ENCODE measurements around the gene PGLYRP4.

The PGLYRP4 gene

GRCh38 chr1:153390938-153391710 lies 42.5 kb upstream of the PGLYRP4 start, which contains the start of gene S100A8:
Gene S100A8, minus strand, starts transcription at chr1:153391073. Its CDS starts 538 bp downstream, at chr1:153390535.
- Histone ChIP-seq H3K4me3 (ENCODE audit: low read depth in 1 of 2, low read length in 2 of 2) (no peak within 1 kb of the TSS), H3K9me3 (ENCODE audit: low read length) (no peaks in the 10 kb centered on the region), H3K27me3 (ENCODE audit: control insufficient read depth in 1 of 2, insufficient read depth in 2 of 2, low read length in 2 of 2) (no peaks in the 10 kb centered on the region), H3K4me1 (ENCODE audit: insufficient read depth, low read length) (no peaks in the 10 kb centered on the region), H3K27ac (ENCODE audit: low read depth, low read length) (no peak within 1 kb of the TSS), H3K9ac (ENCODE audit: low read length) (no peak within 1 kb of the TSS), H3K36me3 (ENCODE audit: insufficient read depth, low read length) (no peaks in the 10 kb centered on the region)

DNA sequence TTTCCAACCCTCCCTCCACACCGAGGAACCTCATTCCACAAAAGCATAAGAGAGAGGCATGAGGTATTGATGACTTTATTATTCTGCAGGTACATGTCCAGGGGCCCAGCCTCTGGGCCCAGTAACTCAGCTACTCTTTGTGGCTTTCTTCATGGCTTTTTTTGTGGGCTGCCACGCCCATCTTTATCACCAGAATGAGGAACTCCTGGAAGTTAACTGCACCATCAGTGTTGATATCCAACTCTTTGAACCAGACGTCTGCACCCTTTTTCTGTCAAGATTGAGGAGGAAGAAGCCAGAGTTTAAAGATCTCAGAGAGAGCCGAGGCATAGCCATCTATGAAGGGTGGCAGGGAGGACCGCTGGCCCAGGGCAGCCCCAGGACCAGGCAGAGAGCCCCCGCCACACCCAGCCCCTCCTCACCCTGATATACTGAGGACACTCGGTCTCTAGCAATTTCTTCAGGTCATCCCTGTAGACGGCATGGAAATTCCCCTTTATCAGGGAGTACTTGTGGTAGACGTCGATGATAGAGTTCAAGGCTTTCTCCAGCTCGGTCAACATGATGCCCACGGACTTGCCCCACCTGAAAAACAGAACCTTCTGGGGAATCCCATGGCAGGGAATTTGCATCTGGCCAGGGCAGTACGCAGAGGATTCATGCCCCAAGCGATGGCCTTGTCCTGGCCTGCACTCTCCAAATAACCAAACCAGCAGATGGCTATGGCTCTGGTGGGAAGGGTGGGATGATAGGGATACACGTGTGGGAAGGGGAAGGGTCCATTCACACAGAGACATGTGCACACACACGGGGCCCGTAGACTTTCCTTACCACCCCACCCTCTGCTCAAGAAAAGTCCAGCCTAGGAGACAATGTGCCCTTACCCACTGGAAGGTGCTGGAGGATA lies 41.6 kb upstream of the PGLYRP4 start:
- no peaks in the 10 kb centered on the region for H3K27me3 ChIP-seq (ENCODE audit: control insufficient read depth in 1 of 2, insufficient read depth in 2 of 2, low read length in 2 of 2)
- H3K9me3 ChIP-seq (ENCODE audit: low read length), result no peaks in the 10 kb centered on the region
- H3K36me3 ChIP-seq (ENCODE audit: insufficient read depth, low read length), result no peaks in the 10 kb centered on the region
- H3K4me3 ChIP-seq (ENCODE audit: low read depth in 1 of 2, low read length in 2 of 2), result no peak overlapping the region
- no peak overlapping the region for H3K9ac ChIP-seq (ENCODE audit: low read length)
- H3K27ac ChIP-seq (ENCODE audit: low read depth, low read length), result no peak overlapping the region
- no peaks in the 10 kb centered on the region for H3K4me1 ChIP-seq (ENCODE audit: insufficient read depth, low read length)

GRCh38 chr1:153389401-153389800 lies 40.8 kb upstream of the PGLYRP4 start:
- no peak overlapping the region for H3K27ac ChIP-seq (ENCODE audit: low read depth, low read length)
- H3K4me3 ChIP-seq (ENCODE audit: low read depth in 1 of 2, low read length in 2 of 2), result no peak overlapping the region
- no peak overlapping the region for H3K9ac ChIP-seq (ENCODE audit: low read length)
- no peaks in the 10 kb centered on the region for H3K27me3 ChIP-seq (ENCODE audit: control insufficient read depth in 1 of 2, insufficient read depth in 2 of 2, low read length in 2 of 2)
- H3K9me3 ChIP-seq (ENCODE audit: low read length), result no peaks in the 10 kb centered on the region
- no peaks in the 10 kb centered on the region for H3K4me1 ChIP-seq (ENCODE audit: insufficient read depth, low read length)
- no peaks in the 10 kb centered on the region for H3K36me3 ChIP-seq (ENCODE audit: insufficient read depth, low read length)

DNA sequence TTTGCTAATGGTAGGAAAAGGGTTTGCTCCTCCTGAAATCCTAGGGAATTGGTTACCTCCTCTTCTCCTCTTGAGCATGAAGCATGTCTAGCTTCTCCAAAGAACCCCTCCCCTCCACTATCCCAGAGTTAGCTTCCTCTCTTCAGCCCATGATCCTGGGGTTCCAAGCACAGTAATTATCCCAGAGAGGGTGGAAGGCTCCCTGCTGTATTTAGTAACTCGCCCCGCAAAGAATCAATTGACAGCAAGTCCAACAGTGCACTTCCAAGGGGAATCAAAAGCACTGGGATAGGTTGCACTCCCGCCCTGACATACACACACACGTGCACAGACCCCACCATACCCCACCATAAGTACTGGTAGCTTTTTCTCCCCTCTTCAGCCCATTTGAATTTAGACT lies 39.1 kb upstream of the PGLYRP4 start:
- Histone ChIP-seq H3K4me3 (ENCODE audit: low read depth in 1 of 2, low read length in 2 of 2) (no peak overlapping the region), H3K27me3 (ENCODE audit: control insufficient read depth in 1 of 2, insufficient read depth in 2 of 2, low read length in 2 of 2) (no peaks in the 10 kb centered on the region), H3K27ac (ENCODE audit: low read depth, low read length) (no peak overlapping the region), H3K9ac (ENCODE audit: low read length) (no peak overlapping the region), H3K36me3 (ENCODE audit: insufficient read depth, low read length) (no peaks in the 10 kb centered on the region), H3K9me3 (ENCODE audit: low read length) (no peaks in the 10 kb centered on the region), H3K4me1 (ENCODE audit: insufficient read depth, low read length) (no peaks in the 10 kb centered on the region)

- H3K27me3 ChIP-seq (ENCODE audit: control insufficient read depth in 1 of 2, insufficient read depth in 2 of 2, low read length in 2 of 2), result no peaks in the 10 kb centered on the region
- H3K9ac ChIP-seq (ENCODE audit: low read length), result no peak overlapping the region
- no peaks in the 10 kb centered on the region for H3K9me3 ChIP-seq (ENCODE audit: low read length)
- H3K27ac ChIP-seq (ENCODE audit: low read depth, low read length), result no peak overlapping the region
- H3K4me3 ChIP-seq (ENCODE audit: low read depth in 1 of 2, low read length in 2 of 2), result no peak overlapping the region
- no peaks in the 10 kb centered on the region for H3K4me1 ChIP-seq (ENCODE audit: insufficient read depth, low read length)
- H3K36me3 ChIP-seq (ENCODE audit: insufficient read depth, low read length), result no peaks in the 10 kb centered on the region
These were observed 38.4 kb upstream of the PGLYRP4 start for GRCh38 chr1:153387001-153387400.

GRCh38 chr1:153386500-153386901 lies 37.9 kb upstream of the PGLYRP4 start:
- Histone ChIP-seq H3K27me3 (ENCODE audit: control insufficient read depth in 1 of 2, insufficient read depth in 2 of 2, low read length in 2 of 2) (no peaks in the 10 kb centered on the region), H3K9ac (ENCODE audit: low read length) (no peak overlapping the region), H3K36me3 (ENCODE audit: insufficient read depth, low read length) (no peaks in the 10 kb centered on the region), H3K27ac (ENCODE audit: low read depth, low read length) (no peak overlapping the region), H3K4me3 (ENCODE audit: low read depth in 1 of 2, low read length in 2 of 2) (no peak overlapping the region), H3K4me1 (ENCODE audit: insufficient read depth, low read length) (no peaks in the 10 kb centered on the region), H3K9me3 (ENCODE audit: low read length) (no peaks in the 10 kb centered on the region)

DNA sequence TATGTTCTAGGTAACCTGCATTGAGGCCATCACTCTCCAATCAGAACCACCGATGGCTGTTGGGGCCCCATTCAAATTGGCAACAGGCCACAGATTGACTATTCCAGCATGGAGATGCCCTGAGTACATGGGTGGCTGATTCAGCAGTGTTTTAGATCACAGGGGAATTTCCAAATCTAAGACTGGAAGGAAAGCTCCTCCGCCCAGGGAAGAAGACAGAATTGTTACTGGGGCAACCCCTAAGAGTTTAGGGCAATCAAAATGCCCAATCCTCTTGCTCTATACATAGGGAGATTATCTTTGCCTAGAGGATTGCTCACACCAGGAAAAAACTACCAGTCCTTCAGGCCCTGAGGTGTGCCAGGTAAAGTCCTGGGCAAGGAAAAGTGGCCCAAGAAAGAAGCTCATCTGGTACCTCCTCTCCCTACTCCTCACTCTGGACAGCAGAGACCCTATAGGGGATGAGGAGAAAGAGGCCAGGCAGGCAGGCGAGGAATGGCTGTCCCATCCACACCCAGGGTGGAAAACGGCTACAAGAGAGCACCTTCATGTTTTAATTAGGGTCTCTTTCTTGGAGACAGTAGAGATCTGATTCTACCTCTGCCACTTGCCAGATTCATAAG lies 36.4 kb upstream of the PGLYRP4 start:
- Histone ChIP-seq H3K27ac (ENCODE audit: low read depth, low read length) (no peak overlapping the region), H3K4me1 (ENCODE audit: insufficient read depth, low read length) (no peaks in the 10 kb centered on the region), H3K9me3 (ENCODE audit: low read length) (no peaks in the 10 kb centered on the region), H3K9ac (ENCODE audit: low read length) (no peak overlapping the region), H3K27me3 (ENCODE audit: control insufficient read depth in 1 of 2, insufficient read depth in 2 of 2, low read length in 2 of 2) (no peaks in the 10 kb centered on the region), H3K4me3 (ENCODE audit: low read depth in 1 of 2, low read length in 2 of 2) (no peak overlapping the region), H3K36me3 (ENCODE audit: insufficient read depth, low read length) (no peaks in the 10 kb centered on the region)

DNA sequence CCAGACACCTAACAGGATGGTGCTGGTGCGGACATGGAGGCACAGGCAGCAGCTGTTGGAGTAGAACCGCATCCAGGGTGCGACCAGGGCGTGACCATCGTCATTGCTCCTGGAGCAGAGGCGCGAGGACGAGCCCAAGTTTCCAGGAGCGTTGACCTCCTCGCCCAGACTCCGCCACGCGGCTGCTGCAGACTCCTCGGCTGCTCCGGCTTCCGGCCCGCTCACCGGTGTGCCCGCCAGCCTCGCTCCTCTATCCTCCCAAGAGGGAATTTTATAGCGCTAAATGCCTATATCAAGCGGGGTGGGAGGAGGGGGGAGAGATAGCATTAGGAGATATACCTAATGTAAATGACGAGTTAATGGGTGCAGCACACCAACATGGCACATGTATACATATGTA lies 32.1 kb upstream of the PGLYRP4 start:
- Histone ChIP-seq H3K9ac (ENCODE audit: low read length) (no peak overlapping the region), H3K27me3 (ENCODE audit: control insufficient read depth in 1 of 2, insufficient read depth in 2 of 2, low read length in 2 of 2) (no peaks in the 10 kb centered on the region), H3K4me3 (ENCODE audit: low read depth in 1 of 2, low read length in 2 of 2) (no peak overlapping the region), H3K27ac (ENCODE audit: low read depth, low read length) (no peak overlapping the region), H3K4me1 (ENCODE audit: insufficient read depth, low read length) (no peaks in the 10 kb centered on the region), H3K9me3 (ENCODE audit: low read length) (no peaks in the 10 kb centered on the region), H3K36me3 (ENCODE audit: insufficient read depth, low read length) (no peaks in the 10 kb centered on the region)

DNA sequence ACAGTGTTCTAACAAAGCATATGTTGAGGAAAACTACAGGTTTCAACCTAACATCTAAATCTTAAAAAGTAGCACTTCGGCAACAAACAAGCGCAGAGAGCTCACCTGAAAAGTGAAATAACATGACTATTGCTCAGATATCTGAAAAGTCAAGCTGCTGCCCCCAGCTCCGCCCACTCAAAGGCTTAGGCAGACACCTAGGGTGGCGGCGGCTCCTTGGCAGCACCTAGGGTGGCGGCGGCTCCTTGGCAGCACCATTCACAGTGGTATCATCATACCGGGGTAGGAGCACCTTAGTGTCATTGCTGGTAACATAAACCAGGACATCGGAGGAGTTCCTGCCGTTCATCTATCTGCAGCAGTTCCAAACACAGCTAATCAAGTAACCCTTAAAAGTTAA lies 30.9 kb upstream of the PGLYRP4 start:
- Histone ChIP-seq H3K36me3 (ENCODE audit: insufficient read depth, low read length) (no peaks in the 10 kb centered on the region), H3K4me3 (ENCODE audit: low read depth in 1 of 2, low read length in 2 of 2) (no peak overlapping the region), H3K27me3 (ENCODE audit: control insufficient read depth in 1 of 2, insufficient read depth in 2 of 2, low read length in 2 of 2) (no peaks in the 10 kb centered on the region), H3K4me1 (ENCODE audit: insufficient read depth, low read length) (no peaks in the 10 kb centered on the region), H3K9ac (ENCODE audit: low read length) (no peak overlapping the region), H3K9me3 (ENCODE audit: low read length) (no peaks in the 10 kb centered on the region), H3K27ac (ENCODE audit: low read depth, low read length) (no peak overlapping the region)

DNA sequence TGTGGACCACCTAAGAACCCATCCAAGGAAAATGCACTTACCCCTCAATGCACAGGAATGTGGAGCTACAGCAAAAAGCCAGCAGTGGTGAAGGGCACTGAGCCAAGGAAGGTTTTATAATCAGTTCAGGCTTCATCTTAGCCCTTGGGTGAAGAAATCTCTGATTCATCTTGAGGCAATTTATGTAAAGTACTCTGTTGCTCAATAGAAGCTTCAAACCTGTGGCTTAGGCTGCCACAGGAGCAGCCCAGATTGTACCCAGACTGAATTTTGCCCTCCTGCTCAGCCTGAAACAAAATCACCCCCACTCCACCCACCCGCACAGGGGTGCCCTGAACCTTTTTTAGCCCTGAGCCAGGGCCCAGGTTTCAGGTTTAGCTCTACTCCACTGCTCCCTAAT lies 26.9 kb upstream of the PGLYRP4 start, which contains the start of gene S100A12:
TSS of gene S100A12 (minus strand) at position 111 of the 400 bp plus-strand sequence. CDS start 1,029 bp downstream, outside the sequence.
- Histone ChIP-seq H3K36me3 (ENCODE audit: insufficient read depth, low read length) (no peaks in the 10 kb centered on the region), H3K9me3 (ENCODE audit: low read length) (no peaks in the 10 kb centered on the region), H3K27me3 (ENCODE audit: control insufficient read depth in 1 of 2, insufficient read depth in 2 of 2, low read length in 2 of 2) (no peaks in the 10 kb centered on the region), H3K4me3 (ENCODE audit: low read depth in 1 of 2, low read length in 2 of 2) (no peak within 1 kb of the TSS), H3K9ac (ENCODE audit: low read length) (no peak within 1 kb of the TSS), H3K4me1 (ENCODE audit: insufficient read depth, low read length) (no peaks in the 10 kb centered on the region), H3K27ac (ENCODE audit: low read depth, low read length) (no peak within 1 kb of the TSS)

GRCh38 chr1:153374071-153374470 lies 25.4 kb upstream of the PGLYRP4 start:
- Histone ChIP-seq H3K9me3 (ENCODE audit: low read length) (no peaks in the 10 kb centered on the region), H3K4me1 (ENCODE audit: insufficient read depth, low read length) (no peaks in the 10 kb centered on the region), H3K9ac (ENCODE audit: low read length) (no peak overlapping the region), H3K4me3 (ENCODE audit: low read depth in 1 of 2, low read length in 2 of 2) (no peak overlapping the region), H3K27ac (ENCODE audit: low read depth, low read length) (no peak overlapping the region), H3K27me3 (ENCODE audit: control insufficient read depth in 1 of 2, insufficient read depth in 2 of 2, low read length in 2 of 2) (no peaks in the 10 kb centered on the region), H3K36me3 (ENCODE audit: insufficient read depth, low read length) (no peaks in the 10 kb centered on the region)

All from muscle layer of colon (tissue), 2 donors.